Measurements from ENCODE around the gene KLC3.
A peak's percentile ranks its signal among the peaks of the same experiment; 100 is the strongest.
"Not testable (repeated sequence)": the region's sequence is repeated elsewhere in the genome, so short reads cannot be mapped to it uniquely, and the experiment has no call there.

Gene KLC3

GRCh38 chr19:45340232-45340898 lies at the start of gene KLC3:
Gene KLC3, plus strand, starts transcription at chr19:45340750. Its CDS starts 4,792 bp downstream, at chr19:45345542.
- peak; percentile 80 for DNase-seq

- DNase-seq, result no peak
These were observed 48.7 kb upstream of the KLC3 start for GRCh38 chr19:45291834-45292233.

- DNase-seq, result peak; percentile 65
These were observed 46.9 kb upstream of the KLC3 start for GRCh38 chr19:45293682-45294081.

- DNase-seq, result no peak
These were observed 46.1 kb upstream of the KLC3 start for GRCh38 chr19:45294291-45295029.

GRCh38 chr19:45295873-45296272 lies 44.7 kb upstream of the KLC3 start:
- DNase-seq, result no peak

GRCh38 chr19:45296355-45296754 lies 44.2 kb upstream of the KLC3 start:
- DNase-seq, result no peak

GRCh38 chr19:45297674-45298073 lies 42.9 kb upstream of the KLC3 start:
- DNase-seq, result no peak

GRCh38 chr19:45298264-45298663 lies 42.3 kb upstream of the KLC3 start:
- no peak for DNase-seq

GRCh38 chr19:45299719-45300118 lies 40.8 kb upstream of the KLC3 start:
- DNase-seq, result no peak

- DNase-seq, result no peak
These were observed 38.1 kb upstream of the KLC3 start for GRCh38 chr19:45302416-45302815.

GRCh38 chr19:45303269-45304060 lies 37.1 kb upstream of the KLC3 start:
- no peak for DNase-seq

GRCh38 chr19:45304141-45304926 lies 36.2 kb upstream of the KLC3 start:
- no peak for DNase-seq

- DNase-seq, result no peak
These were observed 35.5 kb upstream of the KLC3 start for GRCh38 chr19:45305007-45305406.

GRCh38 chr19:45305421-45305820 lies 35.1 kb upstream of the KLC3 start:
- DNase-seq, result no peak

- DNase-seq, result no peak
These were observed 34.5 kb upstream of the KLC3 start for GRCh38 chr19:45306040-45306439.

GRCh38 chr19:45306518-45307027 lies 34.0 kb upstream of the KLC3 start:
- no peak for DNase-seq

GRCh38 chr19:45307361-45307760 lies 33.2 kb upstream of the KLC3 start:
- DNase-seq, result no peak

GRCh38 chr19:45309322-45309721 lies 31.2 kb upstream of the KLC3 start:
- DNase-seq, result not testable (repeated sequence)

GRCh38 chr19:45311621-45312020 lies 28.9 kb upstream of the KLC3 start:
- DNase-seq, result no peak

GRCh38 chr19:45312285-45312684 lies 28.3 kb upstream of the KLC3 start:
- DNase-seq, result not testable (repeated sequence)

- no peak for DNase-seq
These were observed 25.8 kb upstream of the KLC3 start for GRCh38 chr19:45314708-45315245.

GRCh38 chr19:45315304-45315703 lies 25.2 kb upstream of the KLC3 start:
- no peak for DNase-seq

All from activated effector memory CD4-positive, alpha-beta T cell treated with anti-CD3 and anti-CD28 coated beads, Interleukin-2, amount 50 U/mL, for 16 hours (primary cell).